PC-3 (cell line): ENCODE data around the gene PLA2G4A. TPM values are rescaled to one million over a fixed set of nuclear protein-coding genes. Genes with fewer than 3 reads are reported as not detected.

Experiments used
- ATAC-seq: fragments of 200-7000 bp; cut with Tn5 transposase; 2 replicates; pipeline ENCODE4 v1.9.1; 2020; ENCODE audit warnings: mild to moderate bottlenecking, moderate library complexity
- BruUV-seq: library from RNA; stranded (reverse); fragments of 400-500 nt; replicated peaks from 2 replicates; lab custom pipeline; 2021; lab: Mats Ljungman, UMichigan
- CTCF ChIA-PET: fragments of 300-600 bp; sonication (Branson Sonifier 250); formaldehyde crosslinking; loops from one replicate; lab custom pipeline; 2022; ENCODE audit warnings: antibody characterized with exemption; lab: Charles Lee
- POLR2A ChIA-PET: fragments of 300-600 bp; sonication (Branson Sonifier 250); formaldehyde crosslinking; loops from one replicate; lab custom pipeline; 2022; ENCODE audit warnings: antibody characterized with exemption; ENCODE audit not compliant: unreplicated experiment; lab: Charles Lee
- DNase-seq: peaks from one replicate; pipeline ENCODE4 v3.0.0-alpha.2; 2015
- H2AFZ ChIP-seq: fragments of 300-600 bp; sonication (generic); 2 replicates; pipeline ENCODE4 v1.6.0; 2016; ENCODE audit warnings: antibody characterized with exemption, low read length
- H3F3A ChIP-seq: fragments of 300-600 bp; sonication (generic); one replicate; pipeline ENCODE4 v1.6.0; 2017; ENCODE audit warnings: antibody characterized with exemption, low read length, control low read depth, mild to moderate bottlenecking; ENCODE audit not compliant: unreplicated experiment
- H3K27ac ChIP-seq: fragments of 300-600 bp; sonication (generic); 2 replicates; pipeline ENCODE4 v1.5.1; 2016; ENCODE audit warnings: mild to moderate bottlenecking, low read length
- H3K27me3 ChIP-seq: fragments of 300-600 bp; sonication (generic); 2 replicates; pipeline ENCODE4 v1.6.1; 2016; ENCODE audit warnings: low read length, mixed read lengths
- H3K36me3 ChIP-seq: fragments of 300-600 bp; sonication (generic); 2 replicates; pipeline ENCODE4 v1.6.1; 2016; ENCODE audit warnings: low read depth, mixed run types, low read length, mixed read lengths
- H3K4me1 ChIP-seq: fragments of 300-600 bp; sonication (generic); 2 replicates; pipeline ENCODE4 v1.5.1; 2016; ENCODE audit warnings: low read length; ENCODE audit not compliant: insufficient read depth
- H3K4me2 ChIP-seq: fragments of 300-600 bp; sonication (generic); 2 replicates; pipeline ENCODE4 v1.6.0; 2016; ENCODE audit warnings: low read length
- H3K4me3 ChIP-seq: fragments of 300-600 bp; sonication (generic); 2 replicates; pipeline ENCODE4 v1.5.1; 2016; ENCODE audit warnings: mild to moderate bottlenecking, low read length, mixed read lengths
- H3K79me2 ChIP-seq: fragments of 300-600 bp; sonication (generic); 2 replicates; pipeline ENCODE4 v1.6.1; 2017; ENCODE audit warnings: low read length, mixed read lengths
- H3K9ac ChIP-seq: fragments of 300-600 bp; sonication (generic); 2 replicates; pipeline ENCODE4 v1.6.0; 2016; ENCODE audit warnings: mild to moderate bottlenecking, low read length
- H3K9me2 ChIP-seq: fragments of 300-600 bp; sonication (generic); replicated peaks from 2 replicates; pipeline ENCODE4 v1.6.1; 2016; ENCODE audit warnings: mixed run types, low read length, mixed read lengths
- H3K9me3 ChIP-seq: fragments of 300-600 bp; sonication (generic); 2 replicates; pipeline ENCODE4 v1.6.1; 2016; ENCODE audit warnings: low read length, mixed read lengths
- H4K20me1 ChIP-seq: fragments of 300-600 bp; sonication (generic); 2 replicates; pipeline ENCODE4 v1.6.1; 2016; ENCODE audit warnings: low read length, mixed read lengths
- CTCF ChIP-seq: fragments of 300-600 bp; sonication (generic); conservative IDR thresholded peaks from 2 replicates; pipeline ENCODE4 v1.5.1; 2017; ENCODE audit warnings: antibody characterized with exemption, low read depth, mild to moderate bottlenecking, low read length
- EZH2 ChIP-seq: fragments of 300-600 bp; sonication (generic); IDR thresholded peaks from one replicate; pipeline ENCODE4 v1.6.1; 2017; ENCODE audit warnings: antibody characterized with exemption, mild to moderate bottlenecking, low read length; ENCODE audit not compliant: unreplicated experiment
- EZH2phosphoT487 ChIP-seq: fragments of 300-600 bp; sonication (generic); IDR thresholded peaks from 2 replicates; pipeline ENCODE4 v1.6.1; 2018; ENCODE audit warnings: mild to moderate bottlenecking, antibody characterized with exemption, low read length, borderline replicate concordance
- intact Hi-C: fragments of 100-400 bp; cut with micrococcal nuclease; formaldehyde crosslinking; loops from 2 replicates; pipeline ENCODE4 v1.9.0; 2023
- total RNA-seq: library from RNA; depleted of rRNA; stranded (reverse); fragments of >200 nt; gene quantifications from 2 replicates; pipeline ENCODE4 v1.2.3, GENCODE V29; 2014

Gene PLA2G4A
- total RNA-seq, 1 experiment from 2014 or later = 2.3 TPM

- Histone ChIP-seq H3K79me2 (no peaks in the 10 kb centered on the region), H3F3A (no peaks in the 10 kb centered on the region), H3K4me3 (no peak overlapping the region), H3K27ac (no peak overlapping the region), H3K27me3 (no peaks in the 10 kb centered on the region), H3K4me1 (peaks cover 9% of the 10 kb centered on the region; the same call in 1 of the 2 replicates), H3K4me2 (no peak overlapping the region), H3K9me3 (no peaks in the 10 kb centered on the region), H3K9me2 (no peaks in the 10 kb centered on the region), H2AFZ (no peak overlapping the region), H3K9ac (no peak overlapping the region), H4K20me1 (no peaks in the 10 kb centered on the region), H3K36me3 (no peaks in the 10 kb centered on the region)
- CTCF ChIA-PET = interaction anchor here (0.6 kb wide), 1 partner anchor 82 kb away, joined by 4 read pairs; no protein-coding TSS in a partner anchor
- TF ChIP-seq CTCF (no peak), EZH2 (no peak), EZH2phosphoT487 (no peak)
- BruUV-seq = no TSS peak
- ATAC-seq = no peak
- no peak for DNase-seq
- POLR2A ChIA-PET = no interaction called here
- intact Hi-C loops = no loop called here
Observed at GRCh38 chr1:186996816-186997215, 168.1 kb downstream of the PLA2G4A start.

GRCh38 chr1:186997877-186998276 lies 169.1 kb downstream of the PLA2G4A start:
- intact Hi-C loops = no loop called here
- TF ChIP-seq EZH2 = no peak
- TF ChIP-seq EZH2phosphoT487 = no peak
- no peak for TF ChIP-seq CTCF
- H3F3A ChIP-seq = no peaks in the 10 kb centered on the region
- H3K9ac ChIP-seq = no peak overlapping the region
- no peak overlapping the region for H3K4me3 ChIP-seq
- no TSS peak for BruUV-seq
- peaks cover 11% of the 10 kb centered on the region; the same call in 1 of the 2 replicates for H3K4me1 ChIP-seq
- ChIA-PET POLR2A (no interaction called here), CTCF (no interaction called here)
- H3K79me2 ChIP-seq = no peaks in the 10 kb centered on the region
- ATAC-seq (no peak), DNase-seq (no peak)
- no peaks in the 10 kb centered on the region for H3K36me3 ChIP-seq
- H4K20me1 ChIP-seq = no peaks in the 10 kb centered on the region
- H3K4me2 ChIP-seq = no peak overlapping the region
- no peaks in the 10 kb centered on the region for H3K9me2 ChIP-seq
- no peak overlapping the region for H2AFZ ChIP-seq
- H3K27ac ChIP-seq = no peak overlapping the region
- no peaks in the 10 kb centered on the region for H3K27me3 ChIP-seq
- H3K9me3 ChIP-seq = no peaks in the 10 kb centered on the region

GRCh38 chr1:186999506-186999905 lies 170.8 kb downstream of the PLA2G4A start:
- intact Hi-C loops = no loop called here
- no peak overlapping the region for H3K4me2 ChIP-seq
- DNase-seq (no peak), ATAC-seq (no peak)
- no peak overlapping the region for H3K27ac ChIP-seq
- ChIA-PET POLR2A (no interaction called here), CTCF (no interaction called here)
- no peaks in the 10 kb centered on the region for H3F3A ChIP-seq
- no peaks in the 10 kb centered on the region for H3K79me2 ChIP-seq
- no peak overlapping the region for H3K9ac ChIP-seq
- H3K4me3 ChIP-seq = no peak overlapping the region
- no peaks in the 10 kb centered on the region for H3K9me2 ChIP-seq
- no peaks in the 10 kb centered on the region for H3K27me3 ChIP-seq
- no peak for TF ChIP-seq CTCF
- TF ChIP-seq EZH2 = no peak
- no peak for TF ChIP-seq EZH2phosphoT487
- no TSS peak for BruUV-seq
- peaks cover 11% of the 10 kb centered on the region; the same call in 1 of the 2 replicates for H3K4me1 ChIP-seq
- H3K9me3 ChIP-seq = no peaks in the 10 kb centered on the region
- no peaks in the 10 kb centered on the region for H4K20me1 ChIP-seq
- H2AFZ ChIP-seq = no peak overlapping the region
- H3K36me3 ChIP-seq = no peaks in the 10 kb centered on the region
